GM21786 (cell line): ENCODE results near the gene AARSD1.
"Not testable (repeated sequence)": the region's sequence is repeated elsewhere in the genome, so short reads cannot be mapped to it uniquely, and the experiment has no call there.

Source experiments
- ATAC-seq: cut with Tn5 transposase; IDR thresholded peaks from one replicate; pipeline ENCODE4 v1.9.1; 2021; ENCODE audit not compliant: unreplicated experiment

Gene AARSD1

GRCh38 chr17:42964161-42964932 is at the start of gene AARSD1:
Gene AARSD1, minus strand, starts transcription at chr17:42964454. Its CDS starts 14 bp downstream, at chr17:42964440.
- peak; percentile 80 for ATAC-seq

GRCh38 chr17:43013296-43013695 is 49.0 kb upstream of the AARSD1 start:
- no peak for ATAC-seq

GRCh38 chr17:43011728-43012472 is 47.6 kb upstream of the AARSD1 start:
- ATAC-seq: no peak

- no peak for ATAC-seq
Observed at GRCh38 chr17:43010667-43011308, 46.5 kb upstream of the AARSD1 start.

- ATAC-seq: peak; percentile 81
Observed at GRCh38 chr17:43006639-43007551, 42.6 kb upstream of the AARSD1 start, which contains the start of gene IFI35. Gene IFI35, plus strand, starts transcription at chr17:43006784. Its CDS starts 164 bp downstream, at chr17:43006948.

- ATAC-seq: no peak
Observed at GRCh38 chr17:43003542-43004172, 39.4 kb upstream of the AARSD1 start.

- not testable (repeated sequence) for ATAC-seq
Observed at GRCh38 chr17:43000894-43001293, 36.6 kb upstream of the AARSD1 start.

GRCh38 chr17:42999003-42999525 is 34.8 kb upstream of the AARSD1 start:
- ATAC-seq: no peak

- ATAC-seq: peak; percentile 94
Observed at GRCh38 chr17:42997984-42998938, 34.0 kb upstream of the AARSD1 start, which contains the start of gene RPL27. Gene RPL27, plus strand, starts transcription at chr17:42998419. Its CDS starts 332 bp downstream, at chr17:42998751.

- no peak for ATAC-seq
Observed at GRCh38 chr17:42997390-42997983, 33.2 kb upstream of the AARSD1 start.

GRCh38 chr17:42993913-42994312 is 29.7 kb upstream of the AARSD1 start:
- ATAC-seq: not testable (repeated sequence)

- ATAC-seq: no peak
Observed at GRCh38 chr17:42992872-42993271, 28.6 kb upstream of the AARSD1 start.

- no peak for ATAC-seq
Observed at GRCh38 chr17:42991471-42991870, 27.2 kb upstream of the AARSD1 start.

- ATAC-seq: no peak
Observed at GRCh38 chr17:42989726-42990652, 25.7 kb upstream of the AARSD1 start.

- ATAC-seq: no peak
Observed at GRCh38 chr17:42989141-42989540, 24.9 kb upstream of the AARSD1 start.

- no peak for ATAC-seq
Observed at GRCh38 chr17:42985225-42985624, 21.0 kb upstream of the AARSD1 start.

- no peak for ATAC-seq
Observed at GRCh38 chr17:42982266-42982665, 18.0 kb upstream of the AARSD1 start.
